Activated effector memory CD4-positive, alpha-beta T cell treated with Interleukin-2 at 50 U/mL for 16 hours (primary cell): ENCODE results near the gene SMARCA2.

Experiments used
- DNase-seq: peaks from one replicate; pipeline ENCODE4 v3.0.0-alpha.2; 2020

SMARCA2 gene

DNA sequence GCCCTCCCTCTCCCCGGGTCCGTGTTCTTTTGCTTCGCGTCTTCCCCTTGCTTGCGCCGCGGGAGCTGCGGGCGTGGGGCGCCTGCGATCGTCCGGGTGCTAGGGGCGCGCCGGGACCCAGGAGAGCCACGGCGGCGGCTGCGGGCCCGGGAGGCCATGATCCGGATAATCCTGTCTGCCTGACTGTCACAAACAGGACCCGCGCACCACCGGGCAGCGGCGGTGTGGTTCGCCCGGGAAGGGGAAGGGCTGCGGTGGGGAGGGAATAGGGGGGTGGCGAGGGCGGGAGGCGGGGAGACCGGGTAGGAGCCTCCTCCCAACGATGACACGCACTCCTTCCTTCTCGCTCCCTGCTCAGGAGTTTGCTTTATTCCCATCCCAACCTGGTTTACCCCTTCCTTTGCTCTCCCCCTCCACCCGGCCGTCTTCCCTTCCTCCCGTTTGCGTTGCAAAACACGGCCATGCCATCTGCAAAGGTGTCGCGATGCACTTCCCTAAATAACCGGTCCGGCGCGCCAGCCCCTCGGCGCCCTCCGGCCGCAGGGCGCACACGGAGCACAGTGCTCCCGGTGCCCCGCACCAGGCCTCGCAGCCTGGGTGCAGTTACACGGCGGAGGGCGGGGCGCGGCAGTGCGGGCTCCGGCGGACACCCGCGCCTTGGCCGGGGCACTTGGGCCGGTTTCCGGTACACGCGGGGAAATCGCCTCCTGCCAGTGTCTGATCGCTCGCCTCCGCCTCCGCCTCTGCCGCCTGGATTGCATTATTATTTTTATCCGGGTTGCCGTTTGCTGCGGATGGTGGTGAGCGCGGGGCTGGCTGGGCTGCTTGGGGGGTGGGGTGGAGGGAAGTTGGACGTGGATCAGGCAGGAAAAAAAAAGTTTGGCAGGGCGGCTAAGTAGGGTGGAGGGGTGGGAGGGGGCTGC, 1.5 kb downstream of the SMARCA2 start:
- peak; percentile 55 for DNase-seq

DNA sequence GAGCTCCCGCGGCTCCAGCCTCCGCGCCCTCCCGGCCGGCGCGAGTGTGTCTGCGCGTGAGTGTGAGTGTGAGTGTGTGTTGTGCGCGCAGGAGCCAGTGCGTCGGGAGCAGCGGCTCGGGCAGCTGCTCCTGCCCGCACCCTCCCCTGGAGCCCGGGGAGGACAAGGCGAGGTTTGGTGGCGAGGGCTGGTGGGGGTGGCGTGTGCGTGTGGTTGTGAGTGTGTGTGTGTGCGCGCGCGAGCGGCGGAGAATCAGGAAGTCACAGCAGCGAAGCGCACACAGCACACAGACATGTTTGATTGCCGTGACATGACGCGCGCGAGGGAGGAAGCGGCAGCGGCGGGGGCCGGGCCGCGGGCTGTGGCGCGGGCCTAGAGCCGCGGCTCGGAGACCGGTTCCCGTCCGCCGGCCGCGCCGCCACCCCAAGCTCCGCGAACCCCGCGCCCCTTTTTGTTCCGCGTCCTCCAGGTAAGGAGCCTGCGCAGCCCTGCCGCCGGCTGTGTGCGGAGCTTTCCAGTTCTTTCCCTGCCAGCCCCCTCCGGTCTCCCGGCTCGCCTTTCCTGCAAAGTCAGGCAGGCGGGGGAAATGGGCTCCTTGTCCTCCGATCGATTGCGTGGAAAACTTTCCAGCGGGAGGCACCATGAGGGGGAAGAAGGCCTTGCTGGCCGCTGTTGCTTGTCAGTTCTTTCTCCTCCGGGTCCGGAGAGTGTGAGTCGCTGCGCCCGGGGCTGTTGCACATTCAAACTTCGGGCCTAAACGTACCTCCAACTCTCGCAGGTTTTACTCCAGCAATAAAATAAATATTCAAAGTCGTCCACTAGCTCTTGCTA, 2.4 kb downstream of the SMARCA2 start:
- peak; percentile 78 for DNase-seq

DNA sequence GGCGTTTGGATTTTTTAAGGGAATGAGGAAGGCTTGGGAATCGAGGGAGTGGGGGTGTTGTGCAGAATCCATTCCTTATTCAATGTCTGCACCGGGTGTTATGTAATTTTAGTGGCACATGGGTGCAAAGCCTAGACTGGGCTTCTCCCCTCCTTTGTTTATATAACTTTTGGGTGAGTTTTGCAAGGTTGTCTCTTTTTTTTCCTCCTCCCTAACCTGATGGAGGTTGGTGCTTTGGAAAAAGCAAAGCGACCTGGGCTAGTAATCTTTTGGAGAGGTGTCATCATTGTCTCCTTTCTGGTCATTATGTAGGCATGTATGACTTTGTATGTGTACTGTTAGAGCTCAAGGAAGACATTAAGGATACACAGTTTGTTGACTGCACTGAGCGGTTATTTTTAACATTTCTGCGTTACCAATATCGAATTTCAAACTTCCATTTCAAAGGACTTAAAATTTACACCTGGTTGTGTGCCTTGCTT, 3.1 kb downstream of the SMARCA2 start:
- DNase-seq = no peak

DNA sequence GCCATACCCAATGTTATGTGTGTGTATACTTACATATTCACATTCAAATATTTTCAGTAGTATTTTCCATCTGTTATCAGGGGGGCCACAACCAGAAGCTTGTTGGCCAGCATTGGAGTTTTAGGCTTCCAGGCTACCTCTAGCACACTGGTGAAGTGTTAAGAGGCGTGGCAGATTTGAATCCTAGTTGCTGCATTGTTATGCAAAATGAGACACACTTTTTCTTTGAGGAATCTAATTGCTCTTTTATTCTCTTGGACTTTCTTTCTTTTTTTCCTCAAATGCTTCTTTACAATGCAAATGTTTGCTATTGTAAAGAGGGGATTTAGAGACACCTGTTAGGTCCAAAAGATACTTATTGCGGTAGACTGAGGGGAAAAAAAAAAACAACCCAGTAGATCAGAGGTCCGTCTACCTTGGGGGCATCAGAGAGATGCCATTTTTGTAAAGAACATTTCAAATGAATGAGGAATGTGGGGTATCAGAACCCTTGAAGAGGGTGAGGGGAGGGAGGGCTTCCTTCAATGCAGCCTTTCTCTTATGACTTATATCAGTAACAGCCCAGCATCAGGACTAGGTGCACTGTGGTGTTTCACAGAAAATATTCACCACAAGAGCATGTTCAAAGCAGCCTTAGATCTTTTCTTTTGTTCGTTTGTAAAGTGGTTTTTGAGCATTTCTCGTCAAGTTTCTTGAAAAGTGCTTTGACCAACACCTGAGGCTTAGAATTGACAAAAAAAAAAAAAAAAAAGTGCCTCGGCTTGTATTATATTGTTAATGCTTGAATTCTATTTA, 3.8 kb downstream of the SMARCA2 start:
- DNase-seq = no peak

DNA sequence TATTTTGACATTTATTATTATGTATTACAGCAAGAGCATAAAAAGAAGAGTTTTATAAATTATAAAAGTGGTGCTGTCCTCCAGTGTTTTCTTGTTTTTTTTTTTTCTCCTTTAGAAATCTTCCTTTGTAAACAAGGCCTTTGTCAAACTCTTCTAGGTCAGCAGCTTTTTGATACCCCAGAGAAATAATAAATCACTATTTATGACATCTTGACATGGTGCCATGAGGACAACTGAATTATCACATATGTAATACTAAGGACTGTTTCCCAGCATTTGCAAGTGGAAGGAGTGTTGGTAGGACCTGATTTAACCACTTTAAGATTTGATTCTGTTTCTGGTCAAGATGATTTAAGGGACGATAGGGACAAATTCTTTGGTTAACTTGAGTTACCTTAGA, 4.6 kb downstream of the SMARCA2 start:
- DNase-seq = no peak

DNA sequence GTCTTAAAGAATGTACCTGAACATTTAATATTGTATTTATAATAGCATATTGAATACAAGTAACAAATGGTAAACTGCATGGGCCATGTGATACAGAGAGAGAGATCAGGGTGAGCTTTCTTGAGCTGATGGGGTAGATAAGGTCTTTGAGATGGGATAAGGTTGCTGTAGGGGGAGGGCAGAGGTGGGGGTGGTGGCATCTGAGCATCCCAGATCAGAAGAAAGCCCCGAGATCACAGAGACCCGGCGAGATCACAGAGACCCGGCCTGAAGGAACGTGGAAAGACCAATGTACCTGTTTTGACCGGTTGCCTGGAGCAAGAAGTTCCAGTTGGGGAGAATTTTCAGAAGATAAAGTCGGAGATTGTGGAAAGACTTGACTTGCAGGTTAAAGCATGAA, 6.6 kb downstream of the SMARCA2 start:
- no peak for DNase-seq

DNA sequence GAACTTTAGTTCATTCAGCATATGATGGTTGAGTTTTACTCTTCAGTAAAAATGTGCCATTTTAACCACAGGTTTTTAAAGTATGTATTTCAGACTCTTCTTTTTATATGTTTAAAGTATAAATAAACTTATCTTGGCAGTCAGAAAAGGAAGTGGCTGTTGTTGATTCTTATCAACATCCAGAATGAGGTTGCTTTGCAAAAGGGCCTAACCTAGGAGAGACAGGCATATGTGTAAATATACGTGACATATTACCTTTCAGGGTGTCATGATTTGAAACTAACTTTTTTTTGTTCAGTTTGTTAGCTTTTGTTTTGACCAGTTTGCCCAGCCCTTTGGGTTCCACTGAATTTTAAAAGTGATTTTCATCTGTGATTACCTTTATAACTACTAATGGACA, 7.4 kb downstream of the SMARCA2 start:
- DNase-seq = no peak

DNA sequence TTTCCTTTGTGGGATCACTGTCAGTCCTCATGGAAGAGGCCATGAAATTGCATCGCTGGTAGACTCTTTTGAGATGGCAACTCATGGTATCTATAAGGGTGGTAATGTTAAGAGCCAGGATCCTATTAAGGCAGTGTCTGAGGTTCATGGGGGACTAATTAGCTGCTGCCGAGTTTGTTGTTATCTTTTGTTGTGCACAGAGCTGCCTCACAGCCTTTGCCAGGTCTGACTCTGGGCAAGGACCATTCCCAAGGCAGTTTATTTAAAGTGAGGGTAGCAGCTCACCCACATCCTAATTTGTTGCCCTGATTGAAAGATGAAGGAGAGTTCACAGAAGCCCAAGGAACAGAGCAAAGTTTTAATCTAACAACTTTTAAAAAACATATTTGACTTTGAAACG, 7.9 kb downstream of the SMARCA2 start:
- DNase-seq = no peak

DNA sequence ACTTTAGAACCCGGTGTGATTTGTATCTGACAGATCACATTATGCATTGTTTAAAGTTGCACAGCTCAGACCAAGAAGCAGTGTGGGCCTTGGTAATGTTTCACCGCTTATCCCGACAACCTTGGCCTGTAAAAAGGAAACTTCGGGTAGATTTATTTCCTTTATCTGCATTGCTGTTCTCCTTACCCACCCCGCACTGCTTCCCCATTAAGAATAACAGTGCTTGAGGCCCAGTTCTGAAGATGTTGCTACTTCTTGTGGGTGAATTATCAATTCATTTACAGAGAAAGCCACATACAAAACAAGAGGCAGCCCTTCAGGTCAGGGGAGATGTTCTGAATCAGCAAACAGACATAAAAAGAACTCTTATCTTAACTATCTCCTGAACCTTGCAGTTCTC, 8.4 kb downstream of the SMARCA2 start:
- DNase-seq = no peak

DNA sequence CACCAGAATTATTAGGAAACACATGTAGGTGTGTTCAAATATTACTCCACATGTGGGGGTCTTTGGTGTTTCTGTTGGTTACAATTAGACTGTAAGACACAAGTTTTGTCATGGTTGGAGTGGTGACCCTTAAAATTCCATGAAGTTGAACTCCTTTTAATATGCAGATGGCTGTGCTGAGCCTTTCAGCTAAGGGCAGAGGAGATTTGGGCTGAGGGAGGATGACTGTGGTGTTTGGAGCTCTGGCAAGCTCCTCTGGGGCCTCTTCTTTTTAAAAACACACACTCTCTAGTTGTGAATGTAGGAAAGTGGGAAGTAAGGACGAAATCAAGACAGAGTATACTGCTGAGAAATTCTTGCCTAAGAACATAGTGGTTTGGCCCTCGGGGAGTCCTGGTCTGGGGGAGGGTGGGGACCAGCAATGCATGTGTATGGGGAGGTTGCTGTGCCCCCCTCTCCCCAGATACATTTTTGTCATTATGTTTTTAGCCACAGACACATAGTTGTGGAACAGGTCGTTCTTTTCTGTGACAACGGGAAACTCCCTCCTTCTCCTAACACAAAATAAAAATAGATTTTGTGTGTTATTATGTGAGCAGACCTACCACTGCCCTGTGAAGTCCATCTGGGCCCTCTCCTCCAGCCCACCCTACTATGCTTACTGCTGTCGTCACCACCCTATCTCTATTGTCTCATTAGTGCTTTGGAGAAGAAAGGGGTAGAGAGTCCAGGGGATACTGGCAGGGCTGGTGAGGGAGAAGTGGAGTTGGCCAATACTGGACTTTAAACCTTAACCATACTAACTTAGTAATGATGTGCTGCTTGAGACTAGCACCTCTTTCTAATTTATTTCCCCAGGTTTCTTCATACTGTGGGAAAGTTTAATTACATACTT, 10.0 kb downstream of the SMARCA2 start:
- no peak for DNase-seq

DNA sequence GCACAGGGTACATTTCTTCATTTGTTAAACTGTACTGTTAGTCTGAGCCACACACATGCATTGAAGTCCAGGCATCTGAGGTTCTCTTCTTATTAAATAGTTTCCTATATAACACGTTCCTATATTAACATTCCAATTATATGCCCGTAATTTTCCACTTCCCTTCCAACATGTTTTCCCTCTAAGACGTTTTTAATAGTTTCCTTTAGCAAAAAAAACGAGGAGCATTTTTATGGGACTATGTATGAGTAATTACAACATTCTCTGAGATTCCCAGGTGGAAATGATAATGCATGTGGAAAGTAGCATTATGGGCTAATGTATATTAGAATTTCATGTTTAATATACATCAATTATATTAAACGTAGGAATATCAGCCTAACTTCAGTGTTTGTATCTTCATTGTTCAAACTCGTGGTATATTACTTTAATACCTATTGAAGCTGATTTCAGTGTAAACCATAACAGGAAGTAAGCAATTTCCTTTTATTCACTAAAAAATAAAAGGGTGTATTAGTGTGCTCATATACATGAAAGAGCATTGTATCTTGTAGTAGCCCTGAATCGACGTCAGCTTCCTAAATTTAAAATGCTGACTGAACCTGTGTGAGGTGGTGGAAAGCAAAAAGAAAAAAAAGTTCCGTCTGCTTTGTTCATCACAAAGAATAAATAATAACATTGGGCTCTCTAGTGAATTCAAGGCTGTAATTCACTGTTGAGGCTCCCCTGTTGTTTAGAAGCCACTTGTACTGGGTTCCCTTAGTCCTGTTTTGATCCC, 11.3 kb downstream of the SMARCA2 start:
- no peak for DNase-seq

DNA sequence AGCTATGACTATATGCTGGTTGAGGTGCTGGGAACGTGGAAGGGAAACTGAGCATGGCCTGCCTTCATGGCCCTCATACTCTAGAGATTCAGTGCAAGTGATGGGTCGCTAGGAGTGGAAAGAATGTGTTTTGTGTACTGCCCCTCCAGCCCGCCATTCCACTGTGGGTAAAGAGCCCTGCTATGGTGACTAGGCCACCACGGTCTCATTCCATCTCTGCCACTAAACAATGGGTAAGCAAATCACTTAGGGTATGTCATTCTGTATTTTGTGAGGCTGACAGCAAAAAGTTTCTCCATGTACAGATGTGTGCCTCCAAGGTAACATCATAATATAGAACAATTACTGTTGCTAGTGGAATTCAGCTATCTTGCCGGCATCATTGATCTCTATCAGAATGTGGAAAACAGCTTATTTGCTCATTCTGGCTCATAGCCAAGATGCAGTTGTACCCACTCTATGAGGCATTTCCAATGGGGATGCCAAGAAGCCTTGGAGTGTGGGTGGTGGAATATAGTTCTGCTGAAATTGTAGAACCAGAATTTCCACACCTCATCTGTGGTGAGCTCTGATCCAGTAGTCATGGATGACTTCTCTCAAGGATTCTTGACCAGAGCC, 12.5 kb downstream of the SMARCA2 start:
- no peak for DNase-seq

DNA sequence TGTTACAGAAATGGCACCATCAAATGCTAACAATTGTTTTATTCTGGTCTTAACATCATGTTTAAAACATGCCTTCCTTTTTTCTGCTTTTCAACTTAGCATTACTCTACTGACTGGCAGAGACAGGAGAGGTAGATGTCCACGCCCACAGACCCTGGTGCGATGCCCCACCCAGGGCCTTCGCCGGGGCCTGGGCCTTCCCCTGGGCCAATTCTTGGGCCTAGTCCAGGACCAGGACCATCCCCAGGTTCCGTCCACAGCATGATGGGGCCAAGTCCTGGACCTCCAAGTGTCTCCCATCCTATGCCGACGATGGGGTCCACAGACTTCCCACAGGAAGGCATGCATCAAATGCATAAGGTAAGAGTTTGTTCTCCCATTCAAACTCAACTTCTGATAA, 13.7 kb downstream of the SMARCA2 start:
- no peak for DNase-seq

DNA sequence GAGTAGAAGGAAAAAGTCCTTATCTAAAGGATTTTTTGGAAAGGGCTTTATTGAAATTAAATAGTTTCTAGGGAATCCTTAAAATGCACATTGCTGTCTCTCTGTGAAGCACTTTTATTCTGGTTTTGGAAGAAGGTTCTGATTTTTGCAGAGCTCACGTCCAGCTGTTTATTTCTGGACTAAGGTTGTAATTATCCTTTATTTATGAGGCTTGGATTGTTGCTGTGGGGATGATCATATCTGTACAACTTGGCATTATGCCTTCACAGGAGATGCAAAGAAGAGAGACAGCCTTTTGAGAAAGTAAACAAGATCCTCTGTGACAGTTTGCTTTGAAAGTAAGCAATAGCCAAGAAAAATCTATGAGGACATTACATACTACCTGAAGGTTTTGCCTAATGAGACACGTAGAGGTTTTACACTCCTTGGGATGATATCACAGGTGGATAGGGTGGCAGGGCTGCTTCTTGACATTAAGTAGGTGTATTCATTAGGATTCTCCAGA, 14.6 kb downstream of the SMARCA2 start:
- DNase-seq = no peak

DNA sequence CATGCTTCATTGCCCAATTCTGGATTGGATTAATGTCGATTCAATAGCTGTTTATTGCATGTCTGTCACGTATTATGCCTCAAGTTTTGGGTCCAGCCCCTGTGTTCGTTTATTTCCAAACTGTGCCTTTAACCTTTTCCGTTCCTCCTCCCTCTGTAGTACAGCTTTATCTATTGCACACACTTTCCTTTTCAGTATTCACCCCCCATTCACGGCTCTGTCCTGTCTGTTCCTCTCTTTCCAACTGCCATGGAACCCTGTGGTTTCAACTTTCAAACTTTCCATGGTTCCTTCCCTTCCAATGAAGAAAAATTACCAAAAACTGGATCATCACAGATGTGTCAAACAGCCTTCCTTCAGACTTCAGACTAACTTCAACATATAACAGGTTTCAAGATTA, 17.1 kb downstream of the SMARCA2 start:
- no peak for DNase-seq

DNA sequence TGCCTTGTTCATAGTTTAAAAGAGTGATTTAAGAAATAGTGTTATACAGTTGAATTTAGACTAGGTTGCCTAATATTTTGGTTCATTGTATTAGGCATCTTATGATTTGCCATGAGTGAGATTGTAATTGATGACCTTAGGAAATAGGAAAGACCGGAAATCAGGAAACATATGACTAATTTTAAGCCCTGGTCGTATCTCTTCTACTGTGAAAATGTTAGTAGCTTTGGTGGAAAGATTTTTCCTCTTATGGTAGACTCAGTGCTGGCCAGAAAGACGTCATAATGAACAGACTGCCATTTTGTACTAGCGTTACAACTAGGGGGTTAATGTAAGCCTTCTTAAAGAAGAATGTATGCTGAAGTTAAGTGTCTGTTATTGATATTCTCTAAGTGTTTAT, 21.7 kb downstream of the SMARCA2 start:
- DNase-seq = no peak

DNA sequence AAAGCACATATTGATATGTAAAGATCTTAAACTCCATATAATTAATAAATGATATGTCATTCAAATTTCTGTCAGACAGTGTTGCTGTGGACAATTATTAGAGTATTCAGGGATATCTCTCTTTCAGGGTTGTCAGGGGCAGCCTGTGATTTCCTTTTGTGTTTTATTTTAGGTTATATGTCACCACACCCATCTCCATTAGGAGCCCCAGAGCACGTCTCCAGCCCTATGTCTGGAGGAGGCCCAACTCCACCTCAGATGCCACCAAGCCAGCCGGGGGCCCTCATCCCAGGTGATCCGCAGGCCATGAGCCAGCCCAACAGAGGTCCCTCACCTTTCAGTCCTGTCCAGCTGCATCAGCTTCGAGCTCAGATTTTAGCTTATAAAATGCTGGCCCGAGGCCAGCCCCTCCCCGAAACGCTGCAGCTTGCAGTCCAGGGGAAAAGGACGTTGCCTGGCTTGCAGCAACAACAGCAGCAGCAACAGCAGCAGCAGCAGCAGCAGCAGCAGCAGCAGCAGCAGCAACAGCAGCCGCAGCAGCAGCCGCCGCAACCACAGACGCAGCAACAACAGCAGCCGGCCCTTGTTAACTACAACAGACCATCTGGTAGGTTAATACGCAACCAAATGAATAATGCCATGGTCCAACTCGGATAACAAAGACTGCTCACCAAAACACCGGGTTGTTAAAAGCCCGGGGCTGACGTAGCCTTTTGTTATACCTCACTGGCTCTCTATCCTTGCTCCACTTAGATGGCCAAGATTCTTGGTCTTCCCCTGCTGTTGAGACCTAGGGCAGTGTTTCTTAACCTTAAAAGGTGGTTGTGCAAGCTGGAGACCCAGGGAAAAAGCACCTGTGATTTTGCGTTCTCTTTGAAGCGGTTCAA, 24.4 kb downstream of the SMARCA2 start:
- DNase-seq = no peak

DNA sequence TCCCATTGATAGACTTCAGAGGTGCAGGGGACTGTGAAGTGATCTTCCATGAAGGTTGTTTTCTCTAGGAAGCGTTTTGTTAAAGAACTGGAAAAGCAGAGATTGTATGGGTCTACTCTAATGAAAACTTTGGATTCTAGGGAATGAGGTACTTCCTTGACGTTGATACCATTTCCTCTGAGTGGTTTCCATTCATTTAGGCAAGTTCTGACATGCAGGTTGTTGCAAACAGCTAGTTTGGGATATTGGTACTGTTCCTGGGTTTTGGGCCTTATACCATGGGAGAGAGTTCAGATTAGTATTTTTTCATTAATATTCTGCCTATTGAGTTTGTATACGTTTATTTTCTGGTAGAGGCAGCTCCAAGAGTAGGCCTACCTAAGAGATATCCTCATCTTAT, 25.7 kb downstream of the SMARCA2 start:
- DNase-seq = no peak

DNA sequence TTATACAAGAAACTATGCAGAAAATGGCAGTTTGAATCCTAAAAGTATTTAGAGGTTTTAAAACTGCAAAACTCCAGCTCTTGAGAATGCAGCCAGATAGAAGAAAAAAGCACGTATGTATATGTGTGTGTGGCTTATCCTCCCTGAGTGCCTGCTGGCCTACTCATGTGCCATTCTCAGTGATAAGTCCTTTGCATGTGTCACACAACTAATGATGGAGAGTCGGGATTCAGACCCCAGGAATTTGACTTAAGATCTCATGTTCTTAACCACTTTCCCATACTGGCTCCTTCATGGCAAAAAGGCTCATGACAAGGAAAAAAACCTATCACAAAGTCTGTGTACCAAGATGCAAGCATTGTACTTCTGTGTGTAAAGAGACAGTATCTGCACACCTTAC, 26.6 kb downstream of the SMARCA2 start:
- DNase-seq = no peak
